DND-41 (cell line): Measurements from ENCODE around the gene HELZ.
"Not testable (repeated sequence)": the region's sequence is repeated elsewhere in the genome, so short reads cannot be mapped to it uniquely, and the experiment has no call there.

ENCODE experiments used
- ATAC-seq: fragments of 200-7000 bp; cut with Tn5 transposase; 3 replicates; pipeline ENCODE4 v1.9.1; 2021; ENCODE audit warnings: low read depth; ENCODE audit not compliant: insufficient read depth
- DNase-seq: peaks from one replicate; pipeline ENCODE4 v3.0.0-alpha.2; 2020
- H2AFZ ChIP-seq: 2 replicates; pipeline ENCODE4 v1.6.0; 2012; ENCODE audit warnings: low read depth, low read length
- H3K27ac ChIP-seq: 2 replicates; pipeline ENCODE4 v1.5.1; 2012; ENCODE audit warnings: low read length, inconsistent platforms
- H3K27me3 ChIP-seq: fragments of 200-600 bp; sonication (generic); 2 replicates; pipeline ENCODE4 v1.6.0; 2012; ENCODE audit warnings: low read length, mild to moderate bottlenecking, inconsistent platforms; ENCODE audit not compliant: insufficient read depth, poor library complexity
- H3K36me3 ChIP-seq: 2 replicates; pipeline ENCODE4 v1.5.1; 2012; ENCODE audit warnings: low read length, inconsistent platforms; ENCODE audit not compliant: insufficient read depth
- H3K4me1 ChIP-seq: 2 replicates; pipeline ENCODE4 v1.5.1; 2012; ENCODE audit warnings: mild to moderate bottlenecking, low read length; ENCODE audit not compliant: insufficient read depth
- H3K4me2 ChIP-seq: 2 replicates; pipeline ENCODE4 v1.6.0; 2012; ENCODE audit warnings: mild to moderate bottlenecking, moderate library complexity, low read length, inconsistent platforms; ENCODE audit not compliant: insufficient read depth
- H3K4me3 ChIP-seq, 2 experiments: fragments of 200-600 bp in 1 of 2; shearing (Covaris generic) in 1 of 2; 2 replicates each; pipeline ENCODE4 v1.5.1; 2012 to 2016; ENCODE audit warnings: inconsistent platforms in 2 of 2, low read length in 2 of 2, mild to moderate bottlenecking in 2 of 2, low read depth in 1 of 2, moderate library complexity in 1 of 2
- H3K79me2 ChIP-seq: 2 replicates; pipeline ENCODE4 v1.6.0; 2012; ENCODE audit warnings: low read length, inconsistent platforms; ENCODE audit not compliant: insufficient read depth
- H3K9ac ChIP-seq: 2 replicates; pipeline ENCODE4 v1.6.0; 2012; ENCODE audit warnings: low read depth, mild to moderate bottlenecking, inconsistent platforms, low read length, moderate library complexity
- H3K9me3 ChIP-seq: 2 replicates; pipeline ENCODE4 v1.5.1; 2012; ENCODE audit warnings: low read length, moderate library complexity, mild to moderate bottlenecking, inconsistent platforms; ENCODE audit not compliant: insufficient read depth, severe bottlenecking
- H4K20me1 ChIP-seq: 2 replicates; pipeline ENCODE4 v1.6.0; 2012; ENCODE audit warnings: low read length; ENCODE audit not compliant: insufficient read depth
- CTCF ChIP-seq: IDR thresholded peaks from 2 replicates; pipeline ENCODE4 v1.5.1; 2012; ENCODE audit warnings: borderline replicate concordance, low read length, moderate library complexity, mild to moderate bottlenecking; ENCODE audit not compliant: poor library complexity, severe bottlenecking; ENCODE audit errors: extremely low read depth
- EZH2 ChIP-seq: IDR thresholded peaks from 3 replicates; pipeline ENCODE4 v1.6.1; 2012; ENCODE audit warnings: borderline replicate concordance, low read depth, mild to moderate bottlenecking, moderate library complexity, low read length, inconsistent platforms; ENCODE audit not compliant: severe bottlenecking

HELZ gene

DNA sequence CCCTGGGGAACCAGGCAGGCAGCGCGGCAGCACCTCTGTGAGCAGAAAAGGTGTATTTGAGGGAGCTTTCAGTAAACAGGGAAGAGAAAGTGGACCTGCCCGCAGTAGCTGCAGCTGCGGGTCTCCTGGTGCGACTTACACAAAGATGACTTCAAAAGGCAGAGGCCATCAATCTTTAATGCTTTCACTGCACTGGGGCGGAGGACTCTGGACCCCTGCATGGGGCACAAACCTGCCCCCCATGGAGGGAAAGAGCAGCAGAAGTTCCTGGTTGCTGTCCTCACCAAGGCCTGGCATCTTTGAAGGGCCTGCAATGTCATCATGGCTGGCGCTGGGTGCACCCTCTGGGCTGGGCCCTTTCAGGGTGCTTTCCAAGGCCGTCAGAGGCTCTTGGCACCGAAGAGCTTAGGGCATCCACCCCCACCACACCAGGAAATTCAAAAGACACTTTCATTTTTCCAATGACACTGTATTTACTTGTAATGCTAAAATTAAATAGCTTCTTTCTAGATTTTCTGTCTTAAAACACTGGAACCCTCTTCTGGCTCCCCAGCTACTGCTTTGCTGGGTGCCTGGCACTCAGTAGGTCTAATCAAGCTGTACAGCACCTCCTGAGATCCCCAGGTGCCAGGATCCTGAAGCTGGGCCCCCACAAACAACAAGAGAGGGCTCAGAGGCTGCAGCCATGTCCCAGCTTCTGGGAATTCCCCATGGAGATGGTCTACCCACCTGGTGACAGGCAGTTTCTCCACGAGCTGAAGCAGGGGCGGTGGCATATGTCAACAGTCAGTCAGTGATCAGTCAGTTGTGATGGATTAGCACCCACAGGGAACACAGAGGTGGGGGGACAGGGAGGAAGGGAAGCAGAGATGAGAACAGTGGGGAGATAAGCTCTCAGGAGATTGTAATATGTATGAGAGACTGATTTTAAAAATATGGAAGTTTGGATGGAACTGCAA lies 202.8 kb downstream of the HELZ start:
- Histone ChIP-seq H3K9ac (no peak overlapping the region), H3K4me2 (no peak overlapping the region), H3K27me3 (no peaks in the 10 kb centered on the region), H2AFZ (no peak overlapping the region), H4K20me1 (no peaks in the 10 kb centered on the region), H3K27ac (no peak overlapping the region), H3K79me2 (no peaks in the 10 kb centered on the region), H3K9me3 (no peaks in the 10 kb centered on the region), H3K36me3 (no peaks in the 10 kb centered on the region), H3K4me1 (no peaks in the 10 kb centered on the region), H3K4me3 (no peak overlapping the region)
- DNase-seq: no peak
- no peak for TF ChIP-seq EZH2
- ATAC-seq: no peak

GRCh38 chr17:67041531-67041930 lies 203.5 kb downstream of the HELZ start:
- H4K20me1 ChIP-seq: no peaks in the 10 kb centered on the region
- H3K4me3 ChIP-seq: no peak overlapping the region
- H3K36me3 ChIP-seq: no peaks in the 10 kb centered on the region
- TF ChIP-seq CTCF: no peak
- no peak for TF ChIP-seq EZH2
- no peaks in the 10 kb centered on the region for H3K9me3 ChIP-seq
- no peak overlapping the region for H3K27ac ChIP-seq
- no peak for DNase-seq
- no peak for ATAC-seq
- no peak overlapping the region for H2AFZ ChIP-seq
- H3K79me2 ChIP-seq: no peaks in the 10 kb centered on the region
- no peak overlapping the region for H3K4me2 ChIP-seq
- H3K4me1 ChIP-seq: no peaks in the 10 kb centered on the region
- no peak overlapping the region for H3K9ac ChIP-seq
- no peaks in the 10 kb centered on the region for H3K27me3 ChIP-seq

GRCh38 chr17:67041119-67041518 lies 203.9 kb downstream of the HELZ start:
- not testable (repeated sequence) for H4K20me1 ChIP-seq, H3K4me1 ChIP-seq, DNase-seq, H3K4me2 ChIP-seq, H3K79me2 ChIP-seq, H3K9ac ChIP-seq, ATAC-seq, H3K36me3 ChIP-seq, H3K9me3 ChIP-seq, H3K4me3 ChIP-seq, H3K27ac ChIP-seq, H3K27me3 ChIP-seq, H2AFZ ChIP-seq

GRCh38 chr17:67040652-67041051 lies 204.3 kb downstream of the HELZ start:
- ATAC-seq: no peak
- Histone ChIP-seq H3K27me3 (no peaks in the 10 kb centered on the region), H3K9ac (no peak overlapping the region), H3K4me1 (no peaks in the 10 kb centered on the region), H3K27ac (no peak overlapping the region), H2AFZ (no peak overlapping the region), H3K4me3 (no peak overlapping the region), H4K20me1 (no peaks in the 10 kb centered on the region), H3K9me3 (no peaks in the 10 kb centered on the region), H3K36me3 (no peaks in the 10 kb centered on the region), H3K79me2 (no peaks in the 10 kb centered on the region), H3K4me2 (no peak overlapping the region)
- no peak for DNase-seq
- TF ChIP-seq EZH2 (no peak), CTCF (no peak)
